Panc1 (cell line): ENCODE measurements around the gene LYPD6. TPM values are rescaled to one million over a fixed set of nuclear protein-coding genes. Genes with fewer than 3 reads are reported as not detected.

Source experiments
- ATAC-seq: fragments of 200-7000 bp; cut with Tn5 transposase; 2 replicates; pipeline ENCODE4 v1.9.1; 2020; ENCODE audit warnings: mild to moderate bottlenecking, moderate library complexity
- BruUV-seq: library from RNA; stranded (reverse); fragments of 400-500 nt; replicated peaks from 2 replicates; lab custom pipeline; 2021; lab: Mats Ljungman, UMichigan
- CTCF ChIA-PET: fragments of 300-600 bp; sonication (Branson Sonifier 250); formaldehyde crosslinking; loops from one replicate; lab custom pipeline; 2022; ENCODE audit warnings: antibody characterized with exemption; lab: Charles Lee
- POLR2A ChIA-PET: fragments of 300-600 bp; sonication (Branson Sonifier 250); formaldehyde crosslinking; loops from one replicate; lab custom pipeline; 2022; ENCODE audit warnings: antibody characterized with exemption; lab: Charles Lee
- DNase-seq: peaks from one replicate; pipeline ENCODE4 v3.0.0-alpha.2; 2010; ENCODE audit warnings: low read depth, low spot score
- H3K27ac ChIP-seq: 2 replicates; pipeline ENCODE4 v1.5.1; 2011; ENCODE audit warnings: mild to moderate bottlenecking, low read length, inconsistent platforms
- H3K27me3 ChIP-seq: fragments of 200-500 bp; sonication (Bioruptor generic); 2 replicates; pipeline ENCODE4 v1.6.0; 2014; ENCODE audit warnings: low read length, inconsistent platforms; ENCODE audit not compliant: control insufficient read depth, insufficient read depth
- H3K36me3 ChIP-seq: fragments of 200-500 bp; sonication (Bioruptor generic); 2 replicates; pipeline ENCODE4 v1.5.1; 2014; ENCODE audit warnings: inconsistent platforms, mild to moderate bottlenecking, low read length, moderate library complexity; ENCODE audit not compliant: control insufficient read depth, insufficient read depth
- H3K4me1 ChIP-seq: 2 replicates; pipeline ENCODE4 v1.5.1; 2011; ENCODE audit warnings: inconsistent platforms, mild to moderate bottlenecking, low read length, moderate library complexity; ENCODE audit not compliant: control insufficient read depth, insufficient read depth
- H3K4me3 ChIP-seq, 2 experiments: 2 replicates each; pipeline ENCODE4 v1.5.1; 2011 to 2012; ENCODE audit warnings: low read depth in 2 of 2, low read length in 2 of 2, mild to moderate bottlenecking in 2 of 2, inconsistent platforms in 1 of 2, moderate library complexity in 1 of 2
- H3K9me3 ChIP-seq: fragments of 200-500 bp; sonication (Bioruptor generic); 2 replicates; pipeline ENCODE4 v1.5.1; 2014; ENCODE audit warnings: low read depth, mild to moderate bottlenecking, inconsistent platforms, low read length, moderate library complexity; ENCODE audit not compliant: control insufficient read depth, insufficient read depth
- CTCF ChIP-seq: fragments of 450-650 bp; IDR thresholded peaks from 2 replicates; pipeline ENCODE4 v1.5.1; 2017; ENCODE audit warnings: mild to moderate bottlenecking
- POLR2AphosphoS5 ChIP-seq: IDR thresholded peaks from 2 replicates; pipeline ENCODE4 v1.6.1; 2012; ENCODE audit warnings: mild to moderate bottlenecking, low read depth, low read length, moderate library complexity
- REST ChIP-seq, 2 experiments: IDR thresholded peaks; 2 replicates each; pipeline ENCODE4 v1.6.1; 2011 to 2012; ENCODE audit warnings: low read depth in 2 of 2, control low read depth in 1 of 2, low read length in 1 of 2, mild to moderate bottlenecking in 1 of 2, moderate library complexity in 1 of 2; ENCODE audit not compliant: insufficient read depth in 1 of 2
- SIN3A ChIP-seq: IDR thresholded peaks from 2 replicates; pipeline ENCODE4 v1.6.1; 2012; ENCODE audit warnings: low read depth, mild to moderate bottlenecking, low read length, moderate library complexity, borderline replicate concordance; ENCODE audit not compliant: insufficient read depth
- TCF7L2 ChIP-seq: IDR thresholded peaks from 2 replicates; pipeline ENCODE4 v1.6.1; 2011; ENCODE audit warnings: mild to moderate bottlenecking, low read depth, low read length, inconsistent platforms
- in situ Hi-C: cut with HindIII; loops from 2 replicates; pipeline ENCODE4 v1.10.0; 2016; ENCODE audit warnings: low sequenced_read_pairs, low pct_unique_long_range_greater_than_20kb
- intact Hi-C: fragments of 100-400 bp; cut with micrococcal nuclease; formaldehyde crosslinking; loops from one replicate; pipeline ENCODE4 v1.10.0; 2022; ENCODE audit not compliant: unreplicated experiment
- total RNA-seq: library from RNA; stranded (reverse); gene quantifications from one replicate; pipeline ENCODE4 v1.2.1, GENCODE V29; 2021; ENCODE audit not compliant: unreplicated experiment

LYPD6 gene
- total RNA-seq, 1 experiment from 2014 or later: 0.31 TPM

- ATAC-seq (no peak), DNase-seq (no peak)
- H3K27me3 ChIP-seq: no peaks in the 10 kb centered on the region
- H3K36me3 ChIP-seq: no peaks in the 10 kb centered on the region
- BruUV-seq: no TSS peak
- in situ Hi-C loops: no loop called here
- TF ChIP-seq REST (IDR thresholded peaks at IDR 0.05; ENCODE audit: insufficient read depth in 1 of 2, low read depth in 2 of 2, low read length in 1 of 2) (no peak), SIN3A (no peak), CTCF (no peak), TCF7L2 (no peak), POLR2AphosphoS5 (no peak)
- H3K4me1 ChIP-seq: no peaks in the 10 kb centered on the region
- H3K9me3 ChIP-seq: no peaks in the 10 kb centered on the region
- no peak overlapping the region for H3K27ac ChIP-seq
- POLR2A ChIA-PET: no interaction called here
- CTCF ChIA-PET: no interaction called here
- H3K4me3 ChIP-seq: no peak overlapping the region
- intact Hi-C loops: no loop called here
Measured at GRCh38 chr2:149371476-149371875, 41.1 kb downstream of the LYPD6 start.

DNA sequence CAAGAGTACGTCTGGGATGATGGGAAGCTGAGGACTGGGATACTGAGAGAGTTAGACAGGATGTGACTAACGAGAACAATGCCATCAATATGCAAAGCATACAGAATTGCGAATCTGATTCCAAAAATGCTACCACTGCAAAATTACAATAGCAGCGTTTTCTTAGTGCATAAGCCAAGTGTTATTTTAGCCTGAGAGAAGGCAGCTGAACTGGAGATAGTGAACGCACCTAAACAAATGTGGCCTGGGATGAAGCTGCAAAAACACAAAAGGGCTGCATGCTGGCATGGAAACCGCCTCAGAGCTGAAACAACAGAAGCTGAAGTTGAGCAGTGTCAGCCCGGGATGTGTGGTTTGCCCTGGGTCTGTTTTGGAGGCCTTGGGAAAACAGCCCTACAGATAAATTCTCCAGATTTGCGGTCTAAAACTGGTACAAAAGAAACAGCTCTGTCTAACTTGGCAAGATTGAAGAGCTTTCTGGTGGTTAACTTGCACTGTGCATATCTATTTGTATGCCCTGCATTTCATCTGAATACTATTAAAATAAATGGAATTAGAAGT lies 45.5 kb downstream of the LYPD6 start:
- Histone ChIP-seq H3K4me1 (no peaks in the 10 kb centered on the region), H3K9me3 (no peaks in the 10 kb centered on the region), H3K27ac (no peak overlapping the region), H3K4me3 (no peak overlapping the region), H3K36me3 (no peaks in the 10 kb centered on the region), H3K27me3 (peaks cover 2% of the 10 kb centered on the region; the same call in 1 of the 2 replicates)
- ATAC-seq: no peak
- CTCF ChIA-PET: no interaction called here
- POLR2A ChIA-PET: no interaction called here
- TF ChIP-seq REST (IDR thresholded peaks at IDR 0.05; ENCODE audit: insufficient read depth in 1 of 2, low read depth in 2 of 2, low read length in 1 of 2): no peak
- TF ChIP-seq POLR2AphosphoS5: no peak
- TF ChIP-seq TCF7L2: no peak
- in situ Hi-C loops: no loop called here
- DNase-seq: no peak
- no TSS peak for BruUV-seq
- intact Hi-C loops: no loop called here
